ENCODE results near the gene ART1.

The ART1 gene

GRCh38 chr11:3609416-3610265, 35.3 kb upstream of the ART1 start:
- TF ChIP-seq SIN3A (IDR thresholded peaks at IDR 0.05; ENCODE audit: borderline replicate concordance, insufficient read depth, low read length) (no peak), REST (IDR thresholded peaks at IDR 0.05; ENCODE audit: insufficient read depth in 1 of 2, low read depth in 2 of 2, low read length in 2 of 2) (no peak), FOXP2 (optimal IDR thresholded peaks at IDR 0.05; ENCODE audit: borderline replicate concordance, extremely low read depth, extremely low read length, insufficient read depth) (no peak), POLR2AphosphoS5 (IDR thresholded peaks at IDR 0.05; ENCODE audit: low read depth, low read length) (no peak), TAF1 (IDR thresholded peaks at IDR 0.05; ENCODE audit: borderline replicate concordance, insufficient read depth, low read length) (no peak)

- TF ChIP-seq POLR2AphosphoS5 (IDR thresholded peaks at IDR 0.05; ENCODE audit: low read depth, low read length) (no peak), FOXP2 (optimal IDR thresholded peaks at IDR 0.05; ENCODE audit: borderline replicate concordance, extremely low read depth, extremely low read length, insufficient read depth) (no peak), REST (IDR thresholded peaks at IDR 0.05; ENCODE audit: insufficient read depth in 1 of 2, low read depth in 2 of 2, low read length in 2 of 2) (no peak), SIN3A (IDR thresholded peaks at IDR 0.05; ENCODE audit: borderline replicate concordance, insufficient read depth, low read length) (no peak), TAF1 (IDR thresholded peaks at IDR 0.05; ENCODE audit: borderline replicate concordance, insufficient read depth, low read length) (no peak)
Observed at GRCh38 chr11:3610846-3611245, 34.1 kb upstream of the ART1 start.

- TF ChIP-seq POLR2AphosphoS5 (IDR thresholded peaks at IDR 0.05; ENCODE audit: low read depth, low read length) (no peak), FOXP2 (optimal IDR thresholded peaks at IDR 0.05; ENCODE audit: borderline replicate concordance, extremely low read depth, extremely low read length, insufficient read depth) (no peak), SIN3A (IDR thresholded peaks at IDR 0.05; ENCODE audit: borderline replicate concordance, insufficient read depth, low read length) (no peak), TAF1 (IDR thresholded peaks at IDR 0.05; ENCODE audit: borderline replicate concordance, insufficient read depth, low read length) (no peak), REST (IDR thresholded peaks at IDR 0.05; ENCODE audit: insufficient read depth in 1 of 2, low read depth in 2 of 2, low read length in 2 of 2) (no peak)
Observed at GRCh38 chr11:3611976-3612678, 32.8 kb upstream of the ART1 start.

GRCh38 chr11:3613998-3614741, 30.8 kb upstream of the ART1 start:
- no peak for TF ChIP-seq TAF1 (IDR thresholded peaks at IDR 0.05; ENCODE audit: borderline replicate concordance, insufficient read depth, low read length)
- TF ChIP-seq FOXP2 (optimal IDR thresholded peaks at IDR 0.05; ENCODE audit: borderline replicate concordance, extremely low read depth, extremely low read length, insufficient read depth) = no peak
- TF ChIP-seq POLR2AphosphoS5 (IDR thresholded peaks at IDR 0.05; ENCODE audit: low read depth, low read length) = no peak
- no peak for TF ChIP-seq REST (IDR thresholded peaks at IDR 0.05; ENCODE audit: insufficient read depth in 1 of 2, low read depth in 2 of 2, low read length in 2 of 2)
- no peak for TF ChIP-seq SIN3A (IDR thresholded peaks at IDR 0.05; ENCODE audit: borderline replicate concordance, insufficient read depth, low read length)
